CD14-positive monocyte (primary cell): Measurements from ENCODE around the gene PARL. TPM values are rescaled to one million over a fixed set of nuclear protein-coding genes. Genes with fewer than 3 reads are reported as not detected.

ENCODE experiments used
- DNase-seq, 3 donors: peaks; one replicate each; pipeline ENCODE4 v3.0.0-alpha.2; 2011 to 2022
- H2AFZ ChIP-seq: 2 replicates; pipeline ENCODE4 v1.6.0; 2012; ENCODE audit warnings: mild to moderate bottlenecking, low read depth, low read length, inconsistent platforms; ENCODE audit not compliant: insufficient read depth, poor library complexity, severe bottlenecking
- H3K27ac ChIP-seq, 2 donors: 1 replicate in 1 of 2; 2 replicates in 1 of 2; pipeline ENCODE4 v1.5.1; 2012 to 2013; ENCODE audit warnings: low read length in 2 of 2, control low read depth in 1 of 2, inconsistent platforms in 1 of 2, low read depth in 1 of 2, mild to moderate bottlenecking in 1 of 2
- H3K27me3 ChIP-seq, 2 donors: one replicate each; pipeline versions ENCODE4 v1.6.0 to v1.6.1; 2011 to 2013; ENCODE audit warnings: low read length in 2 of 2; ENCODE audit not compliant: control insufficient read depth in 2 of 2, insufficient read depth in 2 of 2
- H3K36me3 ChIP-seq, 2 donors: replicated peaks in 1 of 2; 1 replicate in 1 of 2; 2 replicates in 1 of 2; pipeline versions ENCODE4 v1.5.1 to v1.6.1; 2012 to 2013; ENCODE audit warnings: low read length in 2 of 2, control low read depth in 1 of 2, inconsistent platforms in 1 of 2, mild to moderate bottlenecking in 1 of 2; ENCODE audit not compliant: insufficient read depth in 2 of 2, control insufficient read depth in 1 of 2
- H3K4me1 ChIP-seq, 2 donors: 1 replicate in 1 of 2; 2 replicates in 1 of 2; pipeline versions ENCODE4 v1.5.1 to v1.6.1; 2012 to 2013; ENCODE audit warnings: low read length in 2 of 2, control low read depth in 1 of 2, inconsistent platforms in 1 of 2, mild to moderate bottlenecking in 1 of 2, moderate library complexity in 1 of 2; ENCODE audit not compliant: insufficient read depth in 2 of 2, control insufficient read depth in 1 of 2
- H3K4me2 ChIP-seq: replicated peaks from 2 replicates; pipeline ENCODE3; 2012; ENCODE audit warnings: low read length, moderate library complexity, mild to moderate bottlenecking; ENCODE audit not compliant: poor library complexity, severe bottlenecking; ENCODE audit errors: extremely low read depth
- H3K4me3 ChIP-seq, 3 experiments: fragments of 200-600 bp in 1 of 3; sonication (generic) in 1 of 3; replicated peaks in 1 of 3; 1 replicate in 2 of 3; 2 replicates in 1 of 3; pipeline ENCODE4 v1.5.1; 2011 to 2013; ENCODE audit warnings: low read length in 3 of 3, mild to moderate bottlenecking in 3 of 3, control low read depth in 2 of 3, low read depth in 2 of 3, inconsistent platforms in 1 of 3, moderate library complexity in 1 of 3
- H3K79me2 ChIP-seq: 2 replicates; pipeline ENCODE4 v1.6.0; 2012; ENCODE audit warnings: mild to moderate bottlenecking, control low read depth, inconsistent platforms, low read length, moderate library complexity; ENCODE audit not compliant: insufficient read depth
- H3K9ac ChIP-seq: 2 replicates; pipeline ENCODE4 v1.6.0; 2017; ENCODE audit warnings: low read length, mild to moderate bottlenecking; ENCODE audit not compliant: insufficient read depth, poor library complexity, severe bottlenecking
- H3K9me3 ChIP-seq, 2 donors: replicated peaks in 1 of 2; 1 replicate in 1 of 2; 2 replicates in 1 of 2; pipeline versions ENCODE4 v1.5.1 to v1.6.1; 2012 to 2013; ENCODE audit warnings: low read length in 2 of 2, control low read depth in 1 of 2; ENCODE audit not compliant: control insufficient read depth in 1 of 2, insufficient read depth in 1 of 2
- H4K20me1 ChIP-seq: 2 replicates; pipeline ENCODE4 v1.6.0; 2012; ENCODE audit warnings: mild to moderate bottlenecking, low read length, control low read depth, moderate library complexity; ENCODE audit not compliant: insufficient read depth
- H3K27ac Mint-ChIP-seq, 7 donors: one replicate each; pipeline ENCODE4 v1.8.0; 2020; ENCODE audit warnings: mild to moderate bottlenecking in 7 of 7, mixed read lengths in 7 of 7, moderate library complexity in 6 of 7, inconsistent platforms in 2 of 7
- H3K27me3 Mint-ChIP-seq, 3 donors: one replicate each; pipeline ENCODE4 v1.8.0; 2021 to 2022; ENCODE audit warnings: low read depth in 3 of 3, mild to moderate bottlenecking in 3 of 3, mixed read lengths in 3 of 3, moderate library complexity in 3 of 3, inconsistent platforms in 1 of 3
- H3K36me3 Mint-ChIP-seq, 2 donors: one replicate each; pipeline ENCODE4 v1.8.0; 2020; ENCODE audit warnings: mixed read lengths in 2 of 2, inconsistent platforms in 1 of 2, mild to moderate bottlenecking in 1 of 2
- H3K4me1 Mint-ChIP-seq: one replicate; pipeline ENCODE4 v1.8.0; 2020; ENCODE audit warnings: mild to moderate bottlenecking, mixed read lengths
- H3K4me3 Mint-ChIP-seq, 2 donors: one replicate each; pipeline ENCODE4 v1.8.0; 2020; ENCODE audit warnings: mild to moderate bottlenecking in 2 of 2, mixed read lengths in 2 of 2, moderate library complexity in 1 of 2
- H3K9me3 Mint-ChIP-seq, 7 donors: one replicate each; pipeline ENCODE4 v1.8.0; 2020 to 2022; ENCODE audit warnings: mixed read lengths in 7 of 7, mild to moderate bottlenecking in 6 of 7, moderate library complexity in 6 of 7, inconsistent platforms in 2 of 7
- WGBS: methylation state at CpG from one replicate; pipeline ENCODE4 v1.1.5; 2013; ENCODE audit warnings: missing lambda C conversion rate; ENCODE audit not compliant: insufficient coverage; 5-methylcytosine and 5-hydroxymethylcytosine counted together
- intact Hi-C, 2 donors: fragments of 100-400 bp; cut with micrococcal nuclease; formaldehyde crosslinking; loops; one replicate each; pipeline versions ENCODE4 v1.15.0 to v1.15.1; 2023
- polyA plus RNA-seq, 3 donors: library from polyadenylated mRNA; depleted of rRNA in 1 of 3; unstranded in 2 of 3; stranded (reverse) in 1 of 3; fragments of 300-500 nt in 2 of 3; fragments of >200 nt in 1 of 3; fragmentation: Illumina TruSeq in 2 of 3; gene quantifications; 1 replicate in 2 of 3; 2 replicates in 1 of 3; pipeline ENCODE4 v1.2.3, GENCODE V29; 2012 to 2021
- TF ChIP-seq, protein P1 (sequence below): fragments of 200-600 bp; IDR thresholded peaks from one replicate; pipeline ENCODE4 v1.8.0; 2022; ENCODE audit warnings: antibody characterized with exemption, mild to moderate bottlenecking

The PARL gene
- polyA plus RNA-seq, 3 donors: 65.6 to 196 (median 155) TPM

DNA sequence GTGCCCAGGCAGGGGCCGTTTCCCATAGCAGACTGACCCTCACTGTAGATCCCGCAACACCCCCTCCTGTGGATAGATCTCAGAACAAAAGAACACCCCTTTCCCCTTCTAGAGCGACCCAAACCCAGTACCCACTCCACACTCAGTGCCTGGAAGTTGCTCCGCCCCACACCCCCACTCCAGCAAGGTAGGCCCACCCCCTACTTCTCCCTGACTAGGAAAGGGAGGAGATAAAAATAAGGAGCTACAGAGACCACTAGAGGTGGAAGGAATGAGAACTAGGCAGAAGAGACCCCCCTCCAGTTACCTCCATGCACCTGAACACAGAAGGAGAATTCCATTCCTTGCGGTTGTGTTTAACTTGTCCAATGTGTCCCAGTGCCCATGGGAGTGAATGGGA, 30.2 kb upstream of the PARL start:
- Mint-ChIP-seq H3K27me3 (peaks cover 2 to 6% (median 3%) of the 10 kb centered on the region in 3 donors), H3K36me3 (peaks cover 5 to 6% of the 10 kb centered on the region in 2 donors), H3K4me3 (no peak overlapping the region), H3K27ac (no peak overlapping the region), H3K4me1 (no peaks in the 10 kb centered on the region), H3K9me3 (no peaks in the 10 kb centered on the region)
- TF ChIP-seq, protein P1, sequence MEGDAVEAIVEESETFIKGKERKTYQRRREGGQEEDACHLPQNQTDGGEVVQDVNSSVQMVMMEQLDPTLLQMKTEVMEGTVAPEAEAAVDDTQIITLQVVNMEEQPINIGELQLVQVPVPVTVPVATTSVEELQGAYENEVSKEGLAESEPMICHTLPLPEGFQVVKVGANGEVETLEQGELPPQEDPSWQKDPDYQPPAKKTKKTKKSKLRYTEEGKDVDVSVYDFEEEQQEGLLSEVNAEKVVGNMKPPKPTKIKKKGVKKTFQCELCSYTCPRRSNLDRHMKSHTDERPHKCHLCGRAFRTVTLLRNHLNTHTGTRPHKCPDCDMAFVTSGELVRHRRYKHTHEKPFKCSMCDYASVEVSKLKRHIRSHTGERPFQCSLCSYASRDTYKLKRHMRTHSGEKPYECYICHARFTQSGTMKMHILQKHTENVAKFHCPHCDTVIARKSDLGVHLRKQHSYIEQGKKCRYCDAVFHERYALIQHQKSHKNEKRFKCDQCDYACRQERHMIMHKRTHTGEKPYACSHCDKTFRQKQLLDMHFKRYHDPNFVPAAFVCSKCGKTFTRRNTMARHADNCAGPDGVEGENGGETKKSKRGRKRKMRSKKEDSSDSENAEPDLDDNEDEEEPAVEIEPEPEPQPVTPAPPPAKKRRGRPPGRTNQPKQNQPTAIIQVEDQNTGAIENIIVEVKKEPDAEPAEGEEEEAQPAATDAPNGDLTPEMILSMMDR: no peak
- Histone ChIP-seq H3K36me3 (peaks cover under 1 to 4% of the 10 kb centered on the region in 2 donors), H2AFZ (no peak overlapping the region), H3K4me1 (no peaks in the 10 kb centered on the region), H3K27me3 (no peaks in the 10 kb centered on the region), H4K20me1 (no peaks in the 10 kb centered on the region), H3K79me2 (no peaks in the 10 kb centered on the region), H3K27ac (no peak overlapping the region), H3K9me3 (no peaks in the 10 kb centered on the region), H3K4me3 (no peak overlapping the region), H3K4me2 (no peak overlapping the region), H3K9ac (no peak overlapping the region)
- no peak for DNase-seq
- intact Hi-C loops: no loop called here
- 83% methylated on average over 1 of the region's 5 CpGs for WGBS

DNA sequence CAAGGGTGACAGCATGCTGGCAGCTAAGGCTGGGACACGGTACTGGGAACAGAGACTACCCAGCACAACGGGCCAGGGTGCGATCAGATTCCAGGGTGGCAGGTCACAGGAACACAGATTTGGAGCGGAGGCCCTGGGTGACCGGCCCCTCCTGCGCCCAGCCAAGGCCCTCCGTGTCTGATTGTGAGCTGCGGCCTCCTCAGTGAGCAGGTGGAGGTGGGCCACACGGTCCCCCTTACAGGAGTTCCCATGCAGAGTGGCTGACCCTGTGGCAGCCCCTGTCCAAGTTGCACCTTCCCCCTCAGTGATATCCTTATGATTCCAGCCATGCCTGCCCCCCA, 28.9 kb upstream of the PARL start:
- no peaks in the 10 kb centered on the region for H4K20me1 ChIP-seq
- no peaks in the 10 kb centered on the region for H3K9me3 ChIP-seq
- no peak overlapping the region for H3K27ac ChIP-seq
- intact Hi-C loops: no loop called here
- WGBS: 75% methylated on average over 9 of the region's 9 CpGs
- H3K4me3 ChIP-seq: no peak overlapping the region
- no peaks in the 10 kb centered on the region for H3K27me3 ChIP-seq
- H3K79me2 ChIP-seq: no peaks in the 10 kb centered on the region
- Mint-ChIP-seq H3K27ac (no peak overlapping the region), H3K4me3 (no peak overlapping the region), H3K4me1 (no peaks in the 10 kb centered on the region), H3K9me3 (no peaks in the 10 kb centered on the region), H3K27me3 (peaks cover 2 to 9% (median 5%) of the 10 kb centered on the region in 3 donors), H3K36me3 (no peaks in the 10 kb centered on the region)
- no peak overlapping the region for H3K9ac ChIP-seq
- no peak overlapping the region for H2AFZ ChIP-seq
- no peaks in the 10 kb centered on the region for H3K4me1 ChIP-seq
- H3K4me2 ChIP-seq: no peak overlapping the region
- TF ChIP-seq, protein P1: no peak
- H3K36me3 ChIP-seq: no peaks in the 10 kb centered on the region
- DNase-seq: no peak
